ENCODE measurements around the gene VPS11. TPM values are rescaled to one million over a fixed set of nuclear protein-coding genes. Genes with fewer than 3 reads are reported as not detected.

The VPS11 gene
- total and polyA plus RNA-seq, 2 experiments from 2014 or later: 11.5 to 13.4 TPM

DNA sequence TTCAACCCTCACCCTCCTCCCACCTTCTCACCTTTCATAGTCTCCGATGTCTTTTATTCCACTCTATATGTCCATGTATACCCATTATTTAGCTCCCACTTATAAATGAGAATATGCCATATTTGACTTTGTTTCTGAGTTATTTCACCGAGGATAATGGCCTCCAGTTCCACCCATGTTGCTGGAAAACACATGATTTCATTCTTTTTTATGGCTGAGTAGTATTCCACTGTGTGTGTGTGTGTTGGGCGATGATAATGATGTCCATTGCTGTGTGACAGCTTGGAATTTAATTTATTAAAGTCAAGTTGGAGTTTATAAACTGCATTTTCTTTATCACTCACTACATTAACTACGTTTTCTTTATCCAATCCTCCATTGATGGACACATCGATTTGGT, 50.6 kb downstream of the VPS11 start (continued):
- TF ChIP-seq, protein P1, sequence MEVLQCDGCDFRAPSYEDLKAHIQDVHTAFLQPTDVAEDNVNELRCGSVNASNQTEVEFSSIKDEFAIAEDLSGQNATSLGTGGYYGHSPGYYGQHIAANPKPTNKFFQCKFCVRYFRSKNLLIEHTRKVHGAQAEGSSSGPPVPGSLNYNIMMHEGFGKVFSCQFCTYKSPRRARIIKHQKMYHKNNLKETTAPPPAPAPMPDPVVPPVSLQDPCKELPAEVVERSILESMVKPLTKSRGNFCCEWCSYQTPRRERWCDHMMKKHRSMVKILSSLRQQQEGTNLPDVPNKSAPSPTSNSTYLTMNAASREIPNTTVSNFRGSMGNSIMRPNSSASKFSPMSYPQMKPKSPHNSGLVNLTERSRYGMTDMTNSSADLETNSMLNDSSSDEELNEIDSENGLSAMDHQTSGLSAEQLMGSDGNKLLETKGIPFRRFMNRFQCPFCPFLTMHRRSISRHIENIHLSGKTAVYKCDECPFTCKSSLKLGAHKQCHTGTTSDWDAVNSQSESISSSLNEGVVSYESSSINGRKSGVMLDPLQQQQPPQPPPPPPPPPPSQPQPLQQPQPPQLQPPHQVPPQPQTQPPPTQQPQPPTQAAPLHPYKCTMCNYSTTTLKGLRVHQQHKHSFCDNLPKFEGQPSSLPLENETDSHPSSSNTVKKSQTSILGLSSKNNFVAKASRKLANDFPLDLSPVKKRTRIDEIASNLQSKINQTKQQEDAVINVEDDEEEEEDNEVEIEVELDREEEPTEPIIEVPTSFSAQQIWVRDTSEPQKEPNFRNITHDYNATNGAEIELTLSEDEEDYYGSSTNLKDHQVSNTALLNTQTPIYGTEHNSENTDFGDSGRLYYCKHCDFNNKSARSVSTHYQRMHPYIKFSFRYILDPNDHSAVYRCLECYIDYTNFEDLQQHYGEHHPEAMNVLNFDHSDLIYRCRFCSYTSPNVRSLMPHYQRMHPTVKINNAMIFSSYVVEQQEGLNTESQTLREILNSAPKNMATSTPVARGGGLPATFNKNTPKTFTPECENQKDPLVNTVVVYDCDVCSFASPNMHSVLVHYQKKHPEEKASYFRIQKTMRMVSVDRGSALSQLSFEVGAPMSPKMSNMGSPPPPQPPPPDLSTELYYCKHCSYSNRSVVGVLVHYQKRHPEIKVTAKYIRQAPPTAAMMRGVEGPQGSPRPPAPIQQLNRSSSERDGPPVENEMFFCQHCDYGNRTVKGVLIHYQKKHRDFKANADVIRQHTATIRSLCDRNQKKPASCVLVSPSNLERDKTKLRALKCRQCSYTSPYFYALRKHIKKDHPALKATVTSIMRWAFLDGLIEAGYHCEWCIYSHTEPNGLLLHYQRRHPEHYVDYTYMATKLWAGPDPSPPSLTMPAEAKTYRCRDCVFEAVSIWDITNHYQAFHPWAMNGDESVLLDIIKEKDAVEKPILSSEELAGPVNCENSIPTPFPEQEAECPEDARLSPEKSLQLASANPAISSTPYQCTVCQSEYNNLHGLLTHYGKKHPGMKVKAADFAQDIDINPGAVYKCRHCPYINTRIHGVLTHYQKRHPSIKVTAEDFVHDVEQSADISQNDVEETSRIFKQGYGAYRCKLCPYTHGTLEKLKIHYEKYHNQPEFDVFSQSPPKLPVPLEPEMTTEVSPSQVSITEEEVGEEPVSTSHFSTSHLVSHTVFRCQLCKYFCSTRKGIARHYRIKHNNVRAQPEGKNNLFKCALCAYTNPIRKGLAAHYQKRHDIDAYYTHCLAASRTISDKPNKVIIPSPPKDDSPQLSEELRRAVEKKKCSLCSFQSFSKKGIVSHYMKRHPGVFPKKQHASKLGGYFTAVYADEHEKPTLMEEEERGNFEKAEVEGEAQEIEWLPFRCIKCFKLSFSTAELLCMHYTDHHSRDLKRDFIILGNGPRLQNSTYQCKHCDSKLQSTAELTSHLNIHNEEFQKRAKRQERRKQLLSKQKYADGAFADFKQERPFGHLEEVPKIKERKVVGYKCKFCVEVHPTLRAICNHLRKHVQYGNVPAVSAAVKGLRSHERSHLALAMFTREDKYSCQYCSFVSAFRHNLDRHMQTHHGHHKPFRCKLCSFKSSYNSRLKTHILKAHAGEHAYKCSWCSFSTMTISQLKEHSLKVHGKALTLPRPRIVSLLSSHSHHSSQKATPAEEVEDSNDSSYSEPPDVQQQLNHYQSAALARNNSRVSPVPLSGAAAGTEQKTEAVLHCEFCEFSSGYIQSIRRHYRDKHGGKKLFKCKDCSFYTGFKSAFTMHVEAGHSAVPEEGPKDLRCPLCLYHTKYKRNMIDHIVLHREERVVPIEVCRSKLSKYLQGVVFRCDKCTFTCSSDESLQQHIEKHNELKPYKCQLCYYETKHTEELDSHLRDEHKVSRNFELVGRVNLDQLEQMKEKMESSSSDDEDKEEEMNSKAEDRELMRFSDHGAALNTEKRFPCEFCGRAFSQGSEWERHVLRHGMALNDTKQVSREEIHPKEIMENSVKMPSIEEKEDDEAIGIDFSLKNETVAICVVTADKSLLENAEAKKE (CRISPR knock-in tag; IDR thresholded peaks at IDR 0.05): no peak
- TF ChIP-seq EZH2phosphoT487 (IDR thresholded peaks at IDR 0.05; ENCODE audit: unreplicated experiment): no peak
- no peak for TF ChIP-seq STAT1 (IDR thresholded peaks at IDR 0.05; ENCODE audit: unreplicated experiment)

DNA sequence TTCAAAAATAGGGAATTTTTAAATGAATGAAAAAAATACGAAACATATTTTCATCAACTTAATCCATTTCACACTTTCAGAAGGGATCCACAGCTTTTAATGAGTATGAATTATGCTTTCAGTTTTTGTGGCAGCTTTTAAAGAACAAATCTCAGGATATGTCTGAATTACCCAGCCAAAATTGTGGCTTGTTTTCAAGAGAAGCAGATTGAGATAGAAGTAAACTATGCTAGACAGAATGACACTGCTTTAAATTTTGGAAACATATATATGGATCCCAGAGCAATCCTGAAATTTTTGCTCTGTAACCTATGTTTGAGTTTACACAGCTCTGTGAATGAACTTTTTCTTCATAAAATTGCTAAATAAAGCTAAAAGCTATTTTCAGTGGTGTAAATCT, 51.3 kb downstream of the VPS11 start:
- Mint-ChIP-seq H3K36me3 (ENCODE audit: low read depth) (peaks cover 6% of the 10 kb centered on the region; the same call in 2 of the 3 replicates), H3K4me3 (no peak overlapping the region), H3K4me1 (peaks cover 18% of the 10 kb centered on the region), H3K9me3 (no peaks in the 10 kb centered on the region), H3K27ac (no peak overlapping the region), H3K27me3 (ENCODE audit: insufficient read depth, low read depth, poor library complexity) (peaks cover 15% of the 10 kb centered on the region)
- no peak for ATAC-seq
- Histone ChIP-seq H3K36me3 (ENCODE audit: insufficient read depth) (no peaks in the 10 kb centered on the region), H3K27ac (ENCODE audit: low read depth) (no peak overlapping the region), H3K79me2 (replicated peaks; ENCODE audit: insufficient read depth) (peaks cover 24% of the 10 kb centered on the region), H2AFZ (no peak overlapping the region), H4K20me1 (replicated peaks; ENCODE audit: insufficient read depth) (peaks cover 8% of the 10 kb centered on the region; the same call in 1 of the 2 replicates), H3F3A (replicated peaks; ENCODE audit: low read depth) (peaks cover 4% of the 10 kb centered on the region; the same call in 1 of the 2 replicates), H3K4me1 (ENCODE audit: insufficient read depth) (peaks cover 19% of the 10 kb centered on the region), H3K4me3 (no peak overlapping the region), H3K27me3 (ENCODE audit: insufficient read depth) (no peaks in the 10 kb centered on the region), H3K9me2 (ENCODE audit: insufficient read depth) (no peaks in the 10 kb centered on the region), H3K4me2 (no peak overlapping the region)
- DNase-seq (ENCODE audit: low spot score): no peak
- TF ChIP-seq, protein P2, sequence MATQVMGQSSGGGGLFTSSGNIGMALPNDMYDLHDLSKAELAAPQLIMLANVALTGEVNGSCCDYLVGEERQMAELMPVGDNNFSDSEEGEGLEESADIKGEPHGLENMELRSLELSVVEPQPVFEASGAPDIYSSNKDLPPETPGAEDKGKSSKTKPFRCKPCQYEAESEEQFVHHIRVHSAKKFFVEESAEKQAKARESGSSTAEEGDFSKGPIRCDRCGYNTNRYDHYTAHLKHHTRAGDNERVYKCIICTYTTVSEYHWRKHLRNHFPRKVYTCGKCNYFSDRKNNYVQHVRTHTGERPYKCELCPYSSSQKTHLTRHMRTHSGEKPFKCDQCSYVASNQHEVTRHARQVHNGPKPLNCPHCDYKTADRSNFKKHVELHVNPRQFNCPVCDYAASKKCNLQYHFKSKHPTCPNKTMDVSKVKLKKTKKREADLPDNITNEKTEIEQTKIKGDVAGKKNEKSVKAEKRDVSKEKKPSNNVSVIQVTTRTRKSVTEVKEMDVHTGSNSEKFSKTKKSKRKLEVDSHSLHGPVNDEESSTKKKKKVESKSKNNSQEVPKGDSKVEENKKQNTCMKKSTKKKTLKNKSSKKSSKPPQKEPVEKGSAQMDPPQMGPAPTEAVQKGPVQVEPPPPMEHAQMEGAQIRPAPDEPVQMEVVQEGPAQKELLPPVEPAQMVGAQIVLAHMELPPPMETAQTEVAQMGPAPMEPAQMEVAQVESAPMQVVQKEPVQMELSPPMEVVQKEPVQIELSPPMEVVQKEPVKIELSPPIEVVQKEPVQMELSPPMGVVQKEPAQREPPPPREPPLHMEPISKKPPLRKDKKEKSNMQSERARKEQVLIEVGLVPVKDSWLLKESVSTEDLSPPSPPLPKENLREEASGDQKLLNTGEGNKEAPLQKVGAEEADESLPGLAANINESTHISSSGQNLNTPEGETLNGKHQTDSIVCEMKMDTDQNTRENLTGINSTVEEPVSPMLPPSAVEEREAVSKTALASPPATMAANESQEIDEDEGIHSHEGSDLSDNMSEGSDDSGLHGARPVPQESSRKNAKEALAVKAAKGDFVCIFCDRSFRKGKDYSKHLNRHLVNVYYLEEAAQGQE (IDR thresholded peaks at IDR 0.05; ENCODE audit: unreplicated experiment): no peak
- TF ChIP-seq, protein P3, sequence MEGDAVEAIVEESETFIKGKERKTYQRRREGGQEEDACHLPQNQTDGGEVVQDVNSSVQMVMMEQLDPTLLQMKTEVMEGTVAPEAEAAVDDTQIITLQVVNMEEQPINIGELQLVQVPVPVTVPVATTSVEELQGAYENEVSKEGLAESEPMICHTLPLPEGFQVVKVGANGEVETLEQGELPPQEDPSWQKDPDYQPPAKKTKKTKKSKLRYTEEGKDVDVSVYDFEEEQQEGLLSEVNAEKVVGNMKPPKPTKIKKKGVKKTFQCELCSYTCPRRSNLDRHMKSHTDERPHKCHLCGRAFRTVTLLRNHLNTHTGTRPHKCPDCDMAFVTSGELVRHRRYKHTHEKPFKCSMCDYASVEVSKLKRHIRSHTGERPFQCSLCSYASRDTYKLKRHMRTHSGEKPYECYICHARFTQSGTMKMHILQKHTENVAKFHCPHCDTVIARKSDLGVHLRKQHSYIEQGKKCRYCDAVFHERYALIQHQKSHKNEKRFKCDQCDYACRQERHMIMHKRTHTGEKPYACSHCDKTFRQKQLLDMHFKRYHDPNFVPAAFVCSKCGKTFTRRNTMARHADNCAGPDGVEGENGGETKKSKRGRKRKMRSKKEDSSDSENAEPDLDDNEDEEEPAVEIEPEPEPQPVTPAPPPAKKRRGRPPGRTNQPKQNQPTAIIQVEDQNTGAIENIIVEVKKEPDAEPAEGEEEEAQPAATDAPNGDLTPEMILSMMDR (conservative IDR thresholded peaks at IDR 0.05; ENCODE audit: low read depth in 2 of 2): no peak
- no peak for TF ChIP-seq ZNF114 (CRISPR knock-in tag; IDR thresholded peaks at IDR 0.05)
- no peak for TF ChIP-seq STAT1 (IDR thresholded peaks at IDR 0.05; ENCODE audit: unreplicated experiment)
- no peak for TF ChIP-seq NANOG (IDR thresholded peaks at IDR 0.05; ENCODE audit: borderline replicate concordance)
- TF ChIP-seq POLR2AphosphoS5 (IDR thresholded peaks at IDR 0.05; ENCODE audit: low read depth): no peak
- TF ChIP-seq JUNB (IDR thresholded peaks at IDR 0.05; ENCODE audit: unreplicated experiment): no peak
- no peak for TF ChIP-seq EZH2 (IDR thresholded peaks at IDR 0.05; ENCODE audit: low read depth, unreplicated experiment)
- TF ChIP-seq, protein P4, sequence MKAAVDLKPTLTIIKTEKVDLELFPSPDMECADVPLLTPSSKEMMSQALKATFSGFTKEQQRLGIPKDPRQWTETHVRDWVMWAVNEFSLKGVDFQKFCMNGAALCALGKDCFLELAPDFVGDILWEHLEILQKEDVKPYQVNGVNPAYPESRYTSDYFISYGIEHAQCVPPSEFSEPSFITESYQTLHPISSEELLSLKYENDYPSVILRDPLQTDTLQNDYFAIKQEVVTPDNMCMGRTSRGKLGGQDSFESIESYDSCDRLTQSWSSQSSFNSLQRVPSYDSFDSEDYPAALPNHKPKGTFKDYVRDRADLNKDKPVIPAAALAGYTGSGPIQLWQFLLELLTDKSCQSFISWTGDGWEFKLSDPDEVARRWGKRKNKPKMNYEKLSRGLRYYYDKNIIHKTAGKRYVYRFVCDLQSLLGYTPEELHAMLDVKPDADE (IDR thresholded peaks at IDR 0.05): no peak
- TF ChIP-seq ZNF331 (CRISPR knock-in tag; IDR thresholded peaks at IDR 0.05; ENCODE audit: low read depth): no peak
- no peak for TF ChIP-seq EZH2phosphoT487 (IDR thresholded peaks at IDR 0.05; ENCODE audit: unreplicated experiment)
- TF ChIP-seq CREB1 (CRISPR knock-in tag; IDR thresholded peaks at IDR 0.05; ENCODE audit: low read depth): no peak

All from GM23338 (cell line).